Ascending aorta (tissue), 2 donors: ENCODE results near the gene BIRC7. TPM values are rescaled to one million over a fixed set of nuclear protein-coding genes. Genes with fewer than 3 reads are reported as not detected.
A peak's percentile ranks its signal among the peaks of the same experiment; 100 is the strongest.

Experiments used
- DNase-seq, 2 donors: peaks; one replicate each; pipeline ENCODE4 v3.0.0-alpha.2; 2019; ENCODE audit warnings: low spot score in 2 of 2
- H3K27ac ChIP-seq, 2 donors: fragments of 200-600 bp; sonication (generic); one replicate each; pipeline ENCODE4 v1.5.1; 2016 to 2017; ENCODE audit warnings: mild to moderate bottlenecking in 1 of 2
- H3K27me3 ChIP-seq: fragments of 200-600 bp; sonication (generic); one replicate; pipeline ENCODE4 v1.5.1; 2017
- H3K36me3 ChIP-seq, 2 donors: fragments of 200-600 bp; sonication (generic); one replicate each; pipeline ENCODE4 v1.5.1; 2016
- H3K4me1 ChIP-seq, 2 donors: fragments of 200-600 bp; sonication (generic); one replicate each; pipeline ENCODE4 v1.5.1; 2016 to 2017; ENCODE audit warnings: mild to moderate bottlenecking in 1 of 2
- H3K4me3 ChIP-seq, 2 donors: fragments of 200-600 bp; sonication (generic); one replicate each; pipeline ENCODE4 v1.5.1; 2016 to 2017; ENCODE audit warnings: mild to moderate bottlenecking in 1 of 2
- H3K9me3 ChIP-seq, 2 donors: fragments of 200-600 bp; sonication (generic); one replicate each; pipeline ENCODE4 v1.5.1; 2016
- CTCF ChIP-seq, 3 experiments: fragments of 200-600 bp in 2 of 3; fragments of 450-650 bp in 1 of 3; sonication (generic) in 2 of 3; IDR thresholded peaks; one replicate each; pipeline ENCODE4 v1.5.1; 2016 to 2019; ENCODE audit warnings: antibody characterized with exemption in 3 of 3, mild to moderate bottlenecking in 1 of 3, moderate library complexity in 1 of 3
- intact Hi-C: fragments of 100-400 bp; cut with DNase I; formaldehyde crosslinking; loops from one replicate; pipeline ENCODE4 v1.15.1; 2023
- total RNA-seq: library from RNA; depleted of rRNA; stranded (reverse); fragments of >200 nt; gene quantifications from one replicate; pipeline ENCODE4 v1.1.0, GENCODE V29; 2016

Gene BIRC7
- total RNA-seq, 1 donor from 2014 or later: not detected

GRCh38 chr20:63208346-63208909 is 27.3 kb upstream of the BIRC7 start:
- Histone ChIP-seq H3K4me1 (peaks cover 0 to 4% of the 10 kb centered on the region in 2 donors), H3K27me3 (no peaks in the 10 kb centered on the region), H3K4me3 (no peak overlapping the region), H3K9me3 (no peaks in the 10 kb centered on the region), H3K27ac (no peak overlapping the region), H3K36me3 (peaks cover 65 to 81% of the 10 kb centered on the region in 2 donors)
- TF ChIP-seq CTCF (IDR thresholded peaks at IDR 0.05): no peak
- intact Hi-C loops: no loop called here
- no peak for DNase-seq

GRCh38 chr20:63210011-63210605 is 25.6 kb upstream of the BIRC7 start:
- Histone ChIP-seq H3K27ac (no peak overlapping the region), H3K9me3 (no peaks in the 10 kb centered on the region), H3K36me3 (peaks cover 49 to 66% of the 10 kb centered on the region in 2 donors), H3K4me1 (peaks cover 0 to 11% of the 10 kb centered on the region in 2 donors), H3K4me3 (no peak overlapping the region), H3K27me3 (no peaks in the 10 kb centered on the region)
- DNase-seq: no peak
- intact Hi-C loops: loop anchor here (10.0 kb wide), 3 partner anchors 305 to 765 kb away; partner anchors contain the start of genes GMEB2 and SAMD10
- TF ChIP-seq CTCF (IDR thresholded peaks at IDR 0.05): no peak

GRCh38 chr20:63212393-63212730 is 23.3 kb upstream of the BIRC7 start:
- H3K4me1 ChIP-seq: peaks cover 0 to 18% of the 10 kb centered on the region in 2 donors
- intact Hi-C loops: loop anchor here (10.0 kb wide), 3 partner anchors 302 to 762 kb away; partner anchors contain the start of genes GMEB2 and SAMD10
- no peak overlapping the region for H3K27ac ChIP-seq
- no peak for DNase-seq
- H3K4me3 ChIP-seq: no peak overlapping the region
- peaks cover 38 to 51% of the 10 kb centered on the region in 2 donors for H3K36me3 ChIP-seq
- H3K9me3 ChIP-seq: no peaks in the 10 kb centered on the region
- H3K27me3 ChIP-seq: no peaks in the 10 kb centered on the region
- TF ChIP-seq CTCF (IDR thresholded peaks at IDR 0.05): no peak

GRCh38 chr20:63212792-63213191 is 22.9 kb upstream of the BIRC7 start:
- peaks cover 0 to 18% of the 10 kb centered on the region in 2 donors for H3K4me1 ChIP-seq
- H3K27ac ChIP-seq: no peak overlapping the region
- H3K4me3 ChIP-seq: no peak overlapping the region
- H3K9me3 ChIP-seq: no peaks in the 10 kb centered on the region
- H3K36me3 ChIP-seq: peaks cover 38 to 47% of the 10 kb centered on the region in 2 donors
- intact Hi-C loops: loop anchor here (10.0 kb wide), 3 partner anchors 302 to 762 kb away; partner anchors contain the start of genes GMEB2 and SAMD10
- TF ChIP-seq CTCF (IDR thresholded peaks at IDR 0.05): no peak
- H3K27me3 ChIP-seq: no peaks in the 10 kb centered on the region
- no peak for DNase-seq

DNA sequence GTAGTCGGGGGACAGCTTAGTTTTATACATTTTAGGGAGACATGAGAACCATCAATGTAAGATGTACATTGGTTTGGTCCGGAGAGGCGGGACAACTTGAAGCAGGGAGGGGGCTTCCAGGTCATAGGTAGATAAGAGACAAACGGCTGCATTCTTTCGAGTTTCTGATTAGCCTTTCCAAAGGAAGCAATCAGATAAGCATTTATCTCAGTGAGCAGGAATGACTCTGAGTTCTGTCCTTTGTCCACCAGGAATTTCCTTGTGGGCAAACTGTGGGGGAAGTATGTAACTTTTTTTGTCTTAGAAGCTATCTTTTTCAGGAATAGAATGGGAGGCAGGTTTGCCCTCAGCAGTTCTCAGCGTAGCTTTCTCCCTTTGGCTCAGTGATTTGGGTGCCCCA is 21.2 kb upstream of the BIRC7 start:
- DNase-seq: no peak
- intact Hi-C loops: loop anchor here (10.0 kb wide), 3 partner anchors 300 to 760 kb away; partner anchors contain the start of genes GMEB2 and SAMD10
- Histone ChIP-seq H3K27me3 (no peaks in the 10 kb centered on the region), H3K4me3 (peak overlapping the region in 1 of 2 donors; percentile 98), H3K27ac (no peak overlapping the region), H3K4me1 (peaks cover 0 to 18% of the 10 kb centered on the region in 2 donors), H3K36me3 (peaks cover 24 to 37% of the 10 kb centered on the region in 2 donors), H3K9me3 (no peaks in the 10 kb centered on the region)
- no peak for TF ChIP-seq CTCF (IDR thresholded peaks at IDR 0.05)
